GM13977 (cell line): Measurements from ENCODE around the gene NRCAM.

Experiments used
- DNase-seq: peaks from one replicate; pipeline ENCODE4 v3.0.0; 2012; ENCODE audit warnings: low spot score
- in situ Hi-C: fragments of 300-500 bp; cut with MboI; formaldehyde crosslinking; loops from one replicate; pipeline ENCODE4 v1.12.0; 2022; ENCODE audit warnings: low sequenced_read_pairs, low pct_unique_long_range_greater_than_20kb, mixed read lengths, inconsistent platforms; ENCODE audit not compliant: unreplicated experiment
- TF ChIP-seq, protein P1 (sequence below): IDR thresholded peaks from 2 replicates; pipeline ENCODE4 v1.5.1; 2012; ENCODE audit warnings: mild to moderate bottlenecking, control low read depth; ENCODE audit not compliant: insufficient read depth; ENCODE audit errors: extremely low read depth, missing control alignments

The NRCAM gene

DNA sequence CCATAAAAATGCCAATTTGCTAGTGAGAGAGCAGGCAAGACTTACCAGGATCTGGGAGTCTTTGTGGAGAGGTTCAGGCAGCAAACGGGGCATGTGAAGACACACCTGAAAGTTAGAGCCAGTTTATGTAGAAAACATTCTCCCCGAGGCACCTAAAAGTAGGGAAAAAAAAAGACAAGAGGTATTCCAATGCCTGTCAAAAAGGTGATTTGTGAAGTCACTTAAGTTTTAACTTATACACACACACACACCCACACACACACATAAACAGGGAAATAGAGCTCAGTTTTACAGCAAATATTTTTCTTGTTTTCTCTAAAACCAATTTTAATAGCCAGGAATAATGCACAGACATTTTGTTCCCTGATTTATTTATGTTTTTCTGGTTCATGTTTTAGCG lies 326.0 kb downstream of the NRCAM start, which contains the start of gene LAMB4:
LAMB4 (minus strand) TSS at position 101 of the 400 bp plus-strand sequence. CDS start 7,197 bp downstream, outside the sequence.
- TF ChIP-seq, protein P1, sequence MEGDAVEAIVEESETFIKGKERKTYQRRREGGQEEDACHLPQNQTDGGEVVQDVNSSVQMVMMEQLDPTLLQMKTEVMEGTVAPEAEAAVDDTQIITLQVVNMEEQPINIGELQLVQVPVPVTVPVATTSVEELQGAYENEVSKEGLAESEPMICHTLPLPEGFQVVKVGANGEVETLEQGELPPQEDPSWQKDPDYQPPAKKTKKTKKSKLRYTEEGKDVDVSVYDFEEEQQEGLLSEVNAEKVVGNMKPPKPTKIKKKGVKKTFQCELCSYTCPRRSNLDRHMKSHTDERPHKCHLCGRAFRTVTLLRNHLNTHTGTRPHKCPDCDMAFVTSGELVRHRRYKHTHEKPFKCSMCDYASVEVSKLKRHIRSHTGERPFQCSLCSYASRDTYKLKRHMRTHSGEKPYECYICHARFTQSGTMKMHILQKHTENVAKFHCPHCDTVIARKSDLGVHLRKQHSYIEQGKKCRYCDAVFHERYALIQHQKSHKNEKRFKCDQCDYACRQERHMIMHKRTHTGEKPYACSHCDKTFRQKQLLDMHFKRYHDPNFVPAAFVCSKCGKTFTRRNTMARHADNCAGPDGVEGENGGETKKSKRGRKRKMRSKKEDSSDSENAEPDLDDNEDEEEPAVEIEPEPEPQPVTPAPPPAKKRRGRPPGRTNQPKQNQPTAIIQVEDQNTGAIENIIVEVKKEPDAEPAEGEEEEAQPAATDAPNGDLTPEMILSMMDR = no peak
- DNase-seq = no peak
- in situ Hi-C loops = no loop called here

DNA sequence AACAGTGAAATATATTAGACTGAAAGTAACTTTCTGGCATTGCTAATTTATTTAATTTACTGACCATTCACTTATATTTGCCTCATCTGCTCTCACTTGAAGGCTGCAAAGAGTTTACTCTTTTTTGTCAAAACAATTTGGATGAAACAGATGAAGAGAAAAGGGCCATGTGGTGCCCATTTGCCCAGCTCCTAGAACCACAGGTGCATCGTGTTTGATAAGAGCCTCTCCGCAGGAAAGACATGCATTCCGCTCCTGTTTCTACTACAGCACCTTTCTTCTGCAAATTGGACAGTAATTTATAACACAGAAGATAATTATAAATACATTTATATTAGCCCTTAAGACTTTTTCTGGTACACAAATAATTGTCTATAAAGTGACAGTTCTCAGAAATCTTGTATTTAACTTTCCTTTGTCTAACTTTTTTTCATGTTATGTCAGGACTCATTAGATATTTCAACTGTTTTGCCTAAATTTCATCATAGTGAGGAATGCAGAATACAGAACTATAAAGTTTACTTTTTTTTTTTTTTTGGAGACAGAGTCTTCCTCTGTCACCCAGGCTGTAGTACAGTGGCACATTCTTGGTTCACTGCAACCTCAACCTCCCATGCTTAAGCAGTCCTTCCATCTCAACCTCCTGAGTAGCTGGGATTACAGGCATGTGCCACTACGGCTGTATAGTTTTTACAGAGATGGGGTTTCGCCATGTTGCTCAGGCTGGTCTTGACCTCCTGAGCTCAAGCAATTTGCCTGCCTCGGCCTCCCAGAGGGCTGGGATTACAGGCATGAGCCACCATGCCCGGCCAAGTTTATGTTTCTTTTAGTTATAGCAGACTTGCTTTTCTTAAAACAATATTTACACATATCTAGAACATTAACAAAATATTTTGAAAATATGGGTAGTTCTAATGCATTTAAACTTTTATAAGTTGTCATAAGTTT lies 326.9 kb downstream of the NRCAM start:
- TF ChIP-seq, protein P1 = no peak
- in situ Hi-C loops = no loop called here

DNA sequence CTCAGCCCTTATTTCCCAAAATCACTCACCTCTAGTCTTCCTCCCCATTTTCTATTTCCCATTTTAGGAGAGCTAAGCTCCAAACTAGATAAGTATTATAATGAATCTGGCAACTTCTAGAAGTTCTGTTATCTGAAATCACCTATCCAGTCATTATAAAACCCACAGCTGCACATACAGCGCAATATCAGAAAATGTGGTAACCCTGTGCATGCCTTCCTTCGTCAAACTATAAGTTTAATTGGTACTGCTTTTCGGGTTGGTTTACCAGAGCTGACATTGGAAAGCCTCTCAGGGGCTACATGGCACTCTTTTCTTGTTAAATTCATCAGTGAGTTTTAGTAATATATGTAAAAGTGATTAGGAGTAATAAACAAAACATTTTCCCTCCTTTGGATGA lies 327.7 kb downstream of the NRCAM start:
- TF ChIP-seq, protein P1 = no peak
- in situ Hi-C loops = no loop called here

More for the DNA sequence above, 326.9 kb downstream of the NRCAM start:
- DNase-seq = no peak

DNA sequence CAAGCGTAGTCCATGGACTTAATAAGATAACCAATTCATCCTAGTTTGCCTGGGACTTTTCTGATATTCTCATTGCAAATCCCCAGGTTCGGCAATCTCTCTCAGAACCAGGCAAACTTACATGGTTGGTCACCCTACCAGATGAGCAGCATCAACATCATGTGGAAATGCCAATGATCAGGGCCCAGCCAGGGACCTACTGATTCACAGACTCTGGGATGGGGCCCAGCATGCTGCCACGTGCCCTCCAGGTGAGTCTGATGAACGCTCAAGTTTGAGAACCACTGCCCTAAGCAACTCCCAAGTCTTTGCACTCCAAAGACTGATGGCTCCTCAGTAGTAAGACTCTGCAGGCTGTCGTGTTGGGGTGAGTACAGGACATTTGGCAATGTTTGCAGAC lies 328.8 kb downstream of the NRCAM start:
- in situ Hi-C loops = no loop called here
- no peak for DNase-seq
- TF ChIP-seq, protein P1 = no peak

More for the DNA sequence above, 327.7 kb downstream of the NRCAM start:
- DNase-seq = no peak

GRCh38 chr7:108124820-108125219 lies 331.4 kb downstream of the NRCAM start:
- in situ Hi-C loops = no loop called here

DNA sequence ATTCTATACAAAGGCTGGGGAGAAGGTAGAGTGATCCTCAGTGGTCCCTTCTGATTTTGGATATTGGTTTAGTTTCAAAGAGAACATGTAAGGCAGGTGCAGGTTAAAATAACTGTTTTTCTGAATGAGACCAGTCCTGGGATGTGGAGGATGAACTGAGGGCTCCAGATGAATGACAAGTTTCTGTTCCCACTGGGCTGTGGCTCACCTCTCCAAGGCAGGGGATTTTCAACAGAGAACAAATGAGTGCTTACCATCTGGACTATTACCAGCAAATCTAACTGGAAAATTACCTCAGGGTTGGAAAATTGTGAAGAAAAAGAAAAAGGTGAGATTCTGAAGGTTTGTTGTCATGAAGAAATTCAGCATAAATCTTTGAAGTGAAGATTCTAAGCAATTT lies 334.1 kb downstream of the NRCAM start:
- in situ Hi-C loops = no loop called here
- TF ChIP-seq, protein P1 = no peak

More at GRCh38 chr7:108124820-108125219, 331.4 kb downstream of the NRCAM start:
- TF ChIP-seq, protein P1 = no peak
- DNase-seq = no peak

More for the DNA sequence above, 334.1 kb downstream of the NRCAM start:
- DNase-seq = no peak
